Erythroblast (primary cell): ENCODE data around the gene SQOR.

Experiments
- GATA1 ChIP-seq: IDR thresholded peaks from 2 replicates; pipeline ENCODE4 v1.6.1; 2011; ENCODE audit warnings: low read depth, mild to moderate bottlenecking, control low read depth, low read length, moderate library complexity
- POLR2A ChIP-seq: IDR thresholded peaks from 2 replicates; pipeline ENCODE4 v1.6.1; 2011; ENCODE audit warnings: mild to moderate bottlenecking, low read length

- TF ChIP-seq POLR2A: no peak
- no peak for TF ChIP-seq GATA1
These were observed 39.8 kb upstream of the SQOR start for GRCh38 chr15:45594835-45595530.
